GM12891 (cell line): ENCODE results near the gene AHDC1.

Experiments used
- POLR2A ChIP-seq: IDR thresholded peaks from 2 replicates; pipeline ENCODE4 v1.6.1; 2011; ENCODE audit warnings: low read depth, low read length, control low read depth
- POLR2AphosphoS5 ChIP-seq: IDR thresholded peaks from 2 replicates; pipeline ENCODE4 v1.6.1; 2011; ENCODE audit warnings: low read depth, low read length, control low read depth

GRCh38 chr1:27623327-27624212 lies 19.6 kb upstream of the AHDC1 start:
- TF ChIP-seq POLR2AphosphoS5 (no peak), POLR2A (peak; percentile 43; the same call in 1 of the 2 replicates)
